ENCODE results near the gene IP6K3.

IP6K3 gene

DNA sequence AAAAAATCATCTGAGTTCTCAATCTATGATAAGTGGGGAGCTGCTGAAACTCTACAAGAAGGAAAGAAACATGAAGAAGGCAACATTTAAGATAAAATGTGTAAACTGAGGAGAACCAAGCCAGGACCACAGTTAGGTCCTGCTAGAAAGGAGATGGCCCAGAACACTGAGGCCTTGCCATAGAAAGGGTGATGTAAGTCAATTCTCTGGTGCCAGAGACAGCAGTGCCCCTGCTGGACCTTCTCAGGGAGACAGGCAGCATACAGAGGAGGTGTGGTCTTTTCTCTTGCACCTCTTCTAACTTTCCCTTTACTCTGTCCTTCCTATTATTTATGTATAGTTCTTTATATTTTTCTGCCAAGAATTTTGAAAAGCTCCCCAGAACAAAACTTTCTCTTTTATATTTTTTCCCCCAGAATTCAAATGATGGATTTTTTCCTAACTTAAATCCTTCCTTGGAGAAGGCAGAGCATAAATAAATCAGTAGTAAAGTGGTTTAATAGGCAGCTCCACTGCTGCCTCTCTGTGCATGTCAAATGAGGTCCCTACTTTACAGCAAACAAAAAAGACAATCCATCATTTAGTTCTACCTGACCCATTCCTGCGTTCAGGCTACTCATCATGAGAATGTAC lies 44.2 kb downstream of the IP6K3 start:
- peak; percentile 79 for DNase-seq
- peak overlapping the region; percentile 11; the same call in 1 of the 2 replicates for H3K27ac ChIP-seq
- no peaks in the 10 kb centered on the region for H3K27me3 ChIP-seq (ENCODE audit: insufficient read depth, low read depth, severe bottlenecking)
- H3K36me3 ChIP-seq: peaks cover 94% of the 10 kb centered on the region
- TF ChIP-seq, protein P1, sequence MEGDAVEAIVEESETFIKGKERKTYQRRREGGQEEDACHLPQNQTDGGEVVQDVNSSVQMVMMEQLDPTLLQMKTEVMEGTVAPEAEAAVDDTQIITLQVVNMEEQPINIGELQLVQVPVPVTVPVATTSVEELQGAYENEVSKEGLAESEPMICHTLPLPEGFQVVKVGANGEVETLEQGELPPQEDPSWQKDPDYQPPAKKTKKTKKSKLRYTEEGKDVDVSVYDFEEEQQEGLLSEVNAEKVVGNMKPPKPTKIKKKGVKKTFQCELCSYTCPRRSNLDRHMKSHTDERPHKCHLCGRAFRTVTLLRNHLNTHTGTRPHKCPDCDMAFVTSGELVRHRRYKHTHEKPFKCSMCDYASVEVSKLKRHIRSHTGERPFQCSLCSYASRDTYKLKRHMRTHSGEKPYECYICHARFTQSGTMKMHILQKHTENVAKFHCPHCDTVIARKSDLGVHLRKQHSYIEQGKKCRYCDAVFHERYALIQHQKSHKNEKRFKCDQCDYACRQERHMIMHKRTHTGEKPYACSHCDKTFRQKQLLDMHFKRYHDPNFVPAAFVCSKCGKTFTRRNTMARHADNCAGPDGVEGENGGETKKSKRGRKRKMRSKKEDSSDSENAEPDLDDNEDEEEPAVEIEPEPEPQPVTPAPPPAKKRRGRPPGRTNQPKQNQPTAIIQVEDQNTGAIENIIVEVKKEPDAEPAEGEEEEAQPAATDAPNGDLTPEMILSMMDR (IDR thresholded peaks at IDR 0.05; ENCODE audit: low read depth, low read length): peak; percentile 87
- no peak overlapping the region for H3K4me3 ChIP-seq (ENCODE audit: low read depth, low read length)
- H3K9me3 ChIP-seq (ENCODE audit: severe bottlenecking): no peaks in the 10 kb centered on the region

DNA sequence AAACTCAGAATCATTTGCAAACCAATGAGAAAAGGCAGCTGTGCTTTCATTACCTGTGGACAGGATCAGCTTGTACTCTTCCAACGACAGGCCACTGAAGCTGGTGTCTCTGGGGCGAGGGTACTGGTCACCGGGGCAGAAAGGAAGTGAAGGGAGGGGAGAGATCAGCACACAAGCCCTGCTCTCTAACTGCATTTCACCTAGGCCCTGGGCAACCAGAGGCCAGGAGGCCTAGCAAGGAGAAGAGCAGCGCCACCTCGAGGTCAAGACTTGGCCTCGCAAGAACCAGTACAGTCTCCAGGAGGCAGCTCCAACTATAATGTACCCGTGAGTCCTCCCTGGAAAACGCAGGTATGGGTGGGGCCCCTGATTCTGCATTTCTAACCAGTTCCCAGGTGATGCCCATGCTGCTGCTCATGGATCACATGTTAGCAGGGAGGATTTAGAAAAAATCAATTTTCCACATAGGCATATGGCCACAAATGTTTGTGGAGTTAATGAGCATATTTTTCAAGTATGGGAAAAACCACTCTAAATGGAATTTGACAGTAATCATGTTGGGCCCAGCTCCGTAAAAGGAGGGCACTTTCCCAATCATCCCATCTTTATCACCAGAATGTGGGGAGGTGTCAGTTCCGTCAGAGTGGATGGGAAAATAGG lies 46.2 kb downstream of the IP6K3 start:
- Histone ChIP-seq H3K27ac (peak overlapping the region; percentile 4; the same call in 1 of the 2 replicates), H3K9me3 (ENCODE audit: severe bottlenecking) (no peaks in the 10 kb centered on the region), H3K4me3 (ENCODE audit: low read depth, low read length) (no peak overlapping the region), H3K36me3 (peaks cover 94% of the 10 kb centered on the region), H3K27me3 (ENCODE audit: insufficient read depth, low read depth, severe bottlenecking) (no peaks in the 10 kb centered on the region)
- DNase-seq: peak; percentile 96
- TF ChIP-seq, protein P1 (IDR thresholded peaks at IDR 0.05; ENCODE audit: low read depth, low read length): peak; percentile 100

DNA sequence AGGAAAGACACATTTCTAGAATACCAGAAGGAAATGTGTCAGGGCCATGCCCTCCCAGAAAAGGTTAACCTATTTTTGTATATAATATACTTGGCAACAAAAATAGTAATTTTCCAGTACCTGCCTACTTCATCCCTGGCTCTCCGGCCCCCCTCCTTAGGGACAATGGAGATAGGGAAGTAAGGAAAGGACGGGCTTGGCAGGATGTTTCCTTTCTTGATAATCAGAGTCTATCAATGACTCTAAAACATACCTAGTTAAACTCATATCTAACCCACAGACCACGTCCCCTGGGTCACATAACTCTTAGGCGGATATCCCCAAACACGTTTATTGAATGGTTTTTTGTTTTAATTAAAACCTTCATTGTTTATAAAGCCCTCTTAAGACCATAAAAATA lies 47.0 kb downstream of the IP6K3 start:
- no peak overlapping the region for H3K4me3 ChIP-seq (ENCODE audit: low read depth, low read length)
- no peaks in the 10 kb centered on the region for H3K27me3 ChIP-seq (ENCODE audit: insufficient read depth, low read depth, severe bottlenecking)
- no peak overlapping the region for H3K27ac ChIP-seq
- no peak for DNase-seq
- TF ChIP-seq, protein P1 (IDR thresholded peaks at IDR 0.05; ENCODE audit: low read depth, low read length): no peak
- H3K36me3 ChIP-seq: peaks cover 96% of the 10 kb centered on the region
- no peaks in the 10 kb centered on the region for H3K9me3 ChIP-seq (ENCODE audit: severe bottlenecking)

DNA sequence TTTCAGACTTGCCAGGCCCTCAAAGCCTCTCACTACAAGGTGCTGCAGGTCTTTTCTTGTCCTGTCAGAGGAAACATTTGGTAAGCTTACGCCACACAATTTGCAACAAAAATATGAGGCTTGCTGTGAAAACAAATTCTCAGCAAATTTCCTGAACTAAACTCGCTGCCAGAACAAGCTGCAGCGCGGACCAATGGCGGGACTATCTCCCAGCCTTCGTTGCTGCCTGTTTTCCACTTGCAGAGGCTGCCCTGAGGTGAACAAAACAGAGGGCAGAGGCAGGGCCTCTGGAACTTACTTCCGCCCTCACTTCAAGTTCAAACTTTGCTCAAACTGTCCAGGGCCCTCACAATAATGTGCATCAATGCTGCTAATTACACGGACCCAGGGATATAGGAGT lies 47.6 kb downstream of the IP6K3 start:
- no peak for DNase-seq
- TF ChIP-seq, protein P1 (IDR thresholded peaks at IDR 0.05; ENCODE audit: low read depth, low read length): no peak
- Histone ChIP-seq H3K27me3 (ENCODE audit: insufficient read depth, low read depth, severe bottlenecking) (no peaks in the 10 kb centered on the region), H3K27ac (no peak overlapping the region), H3K4me3 (ENCODE audit: low read depth, low read length) (no peak overlapping the region), H3K9me3 (ENCODE audit: severe bottlenecking) (no peaks in the 10 kb centered on the region), H3K36me3 (peaks cover 91% of the 10 kb centered on the region)

DNA sequence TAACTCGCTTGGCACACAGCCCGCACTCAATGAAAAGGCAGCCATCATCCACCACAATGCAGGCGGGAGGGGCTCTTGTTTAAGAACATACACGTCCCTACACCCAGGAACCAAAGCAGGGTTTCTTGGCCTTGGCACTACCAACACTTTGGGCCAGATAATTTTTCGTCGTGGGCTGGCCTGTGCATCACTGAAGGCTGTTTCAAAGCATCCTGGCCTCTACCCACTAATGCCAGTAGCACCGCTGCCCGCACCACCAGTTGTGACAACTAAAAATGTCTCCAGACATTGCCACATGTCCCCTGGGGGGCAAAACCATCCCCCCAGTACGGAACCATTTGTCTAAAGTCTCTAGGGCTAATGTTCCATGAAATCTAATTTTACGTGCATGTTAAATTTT lies 48.2 kb downstream of the IP6K3 start:
- TF ChIP-seq, protein P1 (IDR thresholded peaks at IDR 0.05; ENCODE audit: low read depth, low read length): no peak

More for the DNA sequence above, 48.2 kb downstream of the IP6K3 start:
- Histone ChIP-seq H3K27me3 (ENCODE audit: insufficient read depth, low read depth, severe bottlenecking) (no peaks in the 10 kb centered on the region), H3K27ac (no peak overlapping the region), H3K9me3 (ENCODE audit: severe bottlenecking) (no peaks in the 10 kb centered on the region), H3K4me3 (ENCODE audit: low read depth, low read length) (no peak overlapping the region), H3K36me3 (peaks cover 92% of the 10 kb centered on the region)
- DNase-seq: no peak
